Measurements from ENCODE around the gene PRKAG1.

The PRKAG1 gene

DNA sequence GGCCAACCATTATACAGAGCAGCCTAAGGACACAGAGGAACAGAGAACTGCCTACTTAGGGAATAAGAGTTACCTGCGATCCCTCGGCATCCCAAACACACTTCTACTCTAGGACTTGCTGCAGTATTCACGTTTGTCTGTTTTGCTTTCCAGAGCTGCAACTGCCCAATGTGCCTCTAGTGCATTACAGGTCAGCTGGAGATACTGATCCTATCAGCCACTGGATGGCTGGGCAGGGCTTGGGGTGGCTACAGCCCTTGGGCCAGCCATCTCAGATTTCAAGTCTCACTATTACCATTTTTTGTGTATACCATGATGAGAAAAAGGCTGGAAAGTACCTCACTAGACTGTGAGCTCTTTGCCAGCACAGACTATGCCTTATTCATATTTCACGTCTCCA lies 65.9 kb downstream of the PRKAG1 start:
- peaks cover 13% of the 10 kb centered on the region for H3K36me3 ChIP-seq (ENCODE audit: insufficient read depth, low read length)
- no peak overlapping the region for H3K9ac ChIP-seq (ENCODE audit: low read depth, low read length)
- no peaks in the 10 kb centered on the region for H3K9me3 ChIP-seq (ENCODE audit: control insufficient read depth, insufficient read depth, low read length)
- peaks cover 8% of the 10 kb centered on the region for H3K4me1 ChIP-seq (ENCODE audit: insufficient read depth, low read length)

All from ES-I3 (cell line).